MCF 10A (cell line): ENCODE results near the gene NHLRC4. TPM values are rescaled to one million over a fixed set of nuclear protein-coding genes. Genes with fewer than 3 reads are reported as not detected.

Experiments used
- BruUV-seq: library from RNA; stranded (reverse); fragments of 400-500 nt; replicated peaks from 2 replicates; lab custom pipeline; 2021; lab: Mats Ljungman, UMichigan
- CTCF ChIA-PET: fragments of 300-600 bp; sonication (Branson Sonifier 250); formaldehyde crosslinking; extraction: SDS; loops from one replicate; lab custom pipeline; 2021; ENCODE audit warnings: antibody characterized with exemption, inconsistent platforms; lab: Yijun Ruan, JAX
- POLR2A ChIA-PET: fragments of 300-600, 350-650 bp; sonication (Branson Sonifier 250); formaldehyde crosslinking; extraction: SDS; loops from one replicate; lab custom pipeline; 2020; ENCODE audit warnings: antibody characterized with exemption, inconsistent platforms; lab: Yijun Ruan, JAX
- DNase-seq: peaks from one replicate; pipeline ENCODE4 v3.0.0-alpha.2; 2018; ENCODE audit not compliant: unreplicated experiment
- H3K27ac Mint-ChIP-seq: one replicate; pipeline ENCODE4 v1.8.0; 2022; ENCODE audit warnings: mild to moderate bottlenecking, low read depth, mixed read lengths; ENCODE audit not compliant: unreplicated experiment
- H3K27me3 Mint-ChIP-seq: one replicate; pipeline ENCODE4 v1.8.0; 2022; ENCODE audit warnings: mixed read lengths; ENCODE audit not compliant: insufficient read depth, unreplicated experiment
- H3K36me3 Mint-ChIP-seq: one replicate; pipeline ENCODE4 v1.8.0; 2022; ENCODE audit warnings: mild to moderate bottlenecking, moderate library complexity, mixed read lengths; ENCODE audit not compliant: insufficient read depth, unreplicated experiment
- H3K4me1 Mint-ChIP-seq: one replicate; pipeline ENCODE4 v1.8.0; 2022; ENCODE audit warnings: mixed read lengths; ENCODE audit not compliant: insufficient read depth, unreplicated experiment
- H3K4me3 Mint-ChIP-seq: one replicate; pipeline ENCODE4 v1.8.0; 2022; ENCODE audit warnings: mild to moderate bottlenecking, moderate library complexity, mixed read lengths; ENCODE audit not compliant: unreplicated experiment
- H3K9me3 Mint-ChIP-seq: one replicate; pipeline ENCODE4 v1.8.0; 2022; ENCODE audit warnings: mixed read lengths; ENCODE audit not compliant: unreplicated experiment
- CTCF ChIP-seq: fragments of 200-600 bp; IDR thresholded peaks from one replicate; pipeline ENCODE4 v1.8.0; 2022; ENCODE audit warnings: antibody characterized with exemption, mild to moderate bottlenecking; ENCODE audit not compliant: unreplicated experiment
- intact Hi-C: fragments of 100-400 bp; cut with micrococcal nuclease; formaldehyde crosslinking; loops from 2 replicates; pipeline ENCODE4 v1.14.1; 2022
- microRNA-seq: library from miRNA; unstranded; fragments of <30 nt; microRNA quantifications from one replicate; pipeline ENCODE4 v1.2.0, GENCODE V29; 2022
- total RNA-seq: library from RNA; stranded (reverse); gene quantifications from 2 replicates; pipeline ENCODE4 v1.2.3, GENCODE V29; 2022

The NHLRC4 gene
- total RNA-seq, 1 experiment from 2014 or later = not detected

GRCh38 chr16:615122-615521, 48.3 kb downstream of the NHLRC4 start:
- ChIA-PET POLR2A (no interaction called here), CTCF (no interaction called here)
- H3K27ac Mint-ChIP-seq = no peak overlapping the region
- H3K27me3 Mint-ChIP-seq = no peaks in the 10 kb centered on the region
- no peak overlapping the region for H3K4me3 Mint-ChIP-seq
- no TSS peak for BruUV-seq
- peaks cover 7% of the 10 kb centered on the region for H3K4me1 Mint-ChIP-seq
- H3K9me3 Mint-ChIP-seq = no peaks in the 10 kb centered on the region
- H3K36me3 Mint-ChIP-seq = peaks cover 15% of the 10 kb centered on the region
- DNase-seq = no peak
- no peak for TF ChIP-seq CTCF
- intact Hi-C loops = no loop called here

- intact Hi-C loops = no loop called here
- H3K4me1 Mint-ChIP-seq = peaks cover 7% of the 10 kb centered on the region
- BruUV-seq = no TSS peak
- no peaks in the 10 kb centered on the region for H3K27me3 Mint-ChIP-seq
- no peak for DNase-seq
- H3K4me3 Mint-ChIP-seq = no peak overlapping the region
- no peak overlapping the region for H3K27ac Mint-ChIP-seq
- H3K9me3 Mint-ChIP-seq = no peaks in the 10 kb centered on the region
- ChIA-PET CTCF (interaction anchor here (0.6 kb wide), 1 partner anchor 198 kb away, joined by 4 read pairs; no protein-coding TSS in a partner anchor), POLR2A (no interaction called here)
- TF ChIP-seq CTCF = no peak
- H3K36me3 Mint-ChIP-seq = peaks cover 21% of the 10 kb centered on the region
Measured at GRCh38 chr16:616733-617586, 50.2 kb downstream of the NHLRC4 start.

GRCh38 chr16:617855-618254, 51.0 kb downstream of the NHLRC4 start:
- Mint-ChIP-seq H3K9me3 (no peaks in the 10 kb centered on the region), H3K4me1 (peaks cover 8% of the 10 kb centered on the region), H3K36me3 (peaks cover 30% of the 10 kb centered on the region), H3K27me3 (no peaks in the 10 kb centered on the region), H3K4me3 (no peak overlapping the region), H3K27ac (no peak overlapping the region)
- TF ChIP-seq CTCF = no peak
- ChIA-PET CTCF (no interaction called here), POLR2A (interaction anchor here (0.6 kb wide), 1 partner anchor 30 kb away, joined by 3 read pairs; no protein-coding TSS in a partner anchor)
- no TSS peak for BruUV-seq
- DNase-seq = no peak
- intact Hi-C loops = no loop called here

Small RNAs within 50 kb of the gene (microRNA-seq; reads per million reads assigned to microRNA genes)
- 18.9 reads per million, percentile 56 among the genes with 10 or more reads in this experiment for gene MIR3176
- 0.40 reads per million for gene MIR5587

Other genes with a start within 250 kb of the NHLRC4 start
- 37.0 and 43.7 TPM in 2 replicates for gene AXIN1, start 214.3 kb upstream of the NHLRC4 start, total RNA-seq
- gene MRPL28, start 196.5 kb upstream of the NHLRC4 start, total RNA-seq = 105 and 121 TPM in 2 replicates
- 18.3 and 23.9 TPM in 2 replicates for gene PGAP6, start 185.0 kb upstream of the NHLRC4 start, total RNA-seq
- 71.9 and 76.8 TPM in 2 replicates for gene NME4, start 169.8 kb upstream of the NHLRC4 start, total RNA-seq
- 29.0 and 37.2 TPM in 2 replicates for gene DECR2, start 165.1 kb upstream of the NHLRC4 start, total RNA-seq
- gene RAB11FIP3, start 141.4 kb upstream of the NHLRC4 start, total RNA-seq = 37.5 and 40.6 TPM in 2 replicates
- 68.2 and 81.1 TPM in 2 replicates for gene CAPN15, start 39.3 kb upstream of the NHLRC4 start, total RNA-seq
- not detected in 2 replicates for gene PRR35, start 6.6 kb upstream of the NHLRC4 start, total RNA-seq
- gene PIGQ, start 3.0 kb downstream of the NHLRC4 start, total RNA-seq = 45.6 and 47.4 TPM in 2 replicates
- 17.1 and 17.7 TPM in 2 replicates for gene RAB40C, start 23.1 kb downstream of the NHLRC4 start, total RNA-seq
- gene WFIKKN1, start 64.0 kb downstream of the NHLRC4 start, total RNA-seq = 0.14 and 0.17 TPM in 2 replicates
- 104 and 106 TPM in 2 replicates for gene METTL26, start 69.3 kb downstream of the NHLRC4 start, total RNA-seq
- 43.6 and 44.6 TPM in 2 replicates for gene MCRIP2, start 74.8 kb downstream of the NHLRC4 start, total RNA-seq
- gene WDR90, start 82.4 kb downstream of the NHLRC4 start, total RNA-seq = 40.4 and 47.9 TPM in 2 replicates
- gene RHOT2, start 101.1 kb downstream of the NHLRC4 start, total RNA-seq = 110 and 118 TPM in 2 replicates
- gene RHBDL1, start 108.7 kb downstream of the NHLRC4 start, total RNA-seq = 3.0 and 4.5 TPM in 2 replicates
- 99.3 and 124 TPM in 2 replicates for gene STUB1, start 113.4 kb downstream of the NHLRC4 start, total RNA-seq
- 23.6 and 33.4 TPM in 2 replicates for gene JMJD8, start 117.3 kb downstream of the NHLRC4 start, total RNA-seq
- gene WDR24, start 123.4 kb downstream of the NHLRC4 start, total RNA-seq = 12.2 and 13.9 TPM in 2 replicates
- 40.5 and 48.2 TPM in 2 replicates for gene FBXL16, start 138.8 kb downstream of the NHLRC4 start, total RNA-seq
- 56.3 and 69.5 TPM in 2 replicates for gene METRN, start 148.1 kb downstream of the NHLRC4 start, total RNA-seq
- 54.7 and 55.8 TPM in 2 replicates for gene ANTKMT, start 154.1 kb downstream of the NHLRC4 start, total RNA-seq
- gene CCDC78, start 159.4 kb downstream of the NHLRC4 start, total RNA-seq = 4.6 and 6.0 TPM in 2 replicates
- gene HAGHL, start 160.1 kb downstream of the NHLRC4 start, total RNA-seq = 20.1 and 24.5 TPM in 2 replicates
- gene CIAO3, start 174.0 kb downstream of the NHLRC4 start, total RNA-seq = 28.5 and 31.1 TPM in 2 replicates
- gene MSLN, start 193.7 kb downstream of the NHLRC4 start, total RNA-seq = 18.1 and 25.2 TPM in 2 replicates
- gene RPUSD1, start 221.4 kb downstream of the NHLRC4 start, total RNA-seq = 19.8 and 24.9 TPM in 2 replicates
- gene CHTF18, start 221.6 kb downstream of the NHLRC4 start, total RNA-seq = 22.7 and 30.9 TPM in 2 replicates
- not detected in 2 replicates for gene GNG13, start 233.7 kb downstream of the NHLRC4 start, total RNA-seq